ENCODE results near the gene FBXW8. TPM values are rescaled to one million over a fixed set of nuclear protein-coding genes. Genes with fewer than 3 reads are reported as not detected.
A peak's percentile ranks its signal among the peaks of the same experiment; 100 is the strongest.

FBXW8 gene
- total RNA-seq, 1 experiment from 2014 or later: 15.3 TPM

GRCh38 chr12:117014342-117014887, 103.7 kb downstream of the FBXW8 start:
- no peak overlapping the region for H3K18ac ChIP-seq (ENCODE audit: insufficient read length, low read depth, low read length)
- no peak overlapping the region for H2AK5ac ChIP-seq (ENCODE audit: insufficient read length, low read length)
- no peak overlapping the region for H2BK5ac ChIP-seq (ENCODE audit: insufficient read length, low read length)
- H3K27me3 ChIP-seq (ENCODE audit: insufficient read depth, low read length): no peaks in the 10 kb centered on the region
- no peak overlapping the region for H2BK15ac ChIP-seq (ENCODE audit: low read depth, low read length)
- WGBS (ENCODE audit: extremely low coverage, insufficient read length, low lambda C conversion rate): no CpG with 5 or more reads among the region's 8 CpGs
- H2BK120ac ChIP-seq (ENCODE audit: low read depth, low read length, poor library complexity, severe bottlenecking): no peak overlapping the region
- Mint-ChIP-seq H3K27ac (peak overlapping the region in 1 of 3 experiments; percentile 40; a peak in 2 of 7 replicates), H3K4me3 (no peak overlapping the region), H3K36me3 (ENCODE audit: insufficient read depth in 1 of 3, low read depth in 3 of 3) (peaks cover 30 to 40% (median 36%) of the 10 kb centered on the region in 3 experiments), H3K27me3 (ENCODE audit: low read depth) (no peaks in the 10 kb centered on the region), H3K4me1 (peaks cover 32 to 41% of the 10 kb centered on the region in 2 experiments), H3K9me3 (peaks cover 8 to 11% of the 10 kb centered on the region in 2 experiments)
- no peak overlapping the region for H4K5ac ChIP-seq (ENCODE audit: insufficient read length, low read depth, low read length)
- H3K79me1 ChIP-seq (ENCODE audit: insufficient read depth, low read depth, low read length, poor library complexity, severe bottlenecking): no peaks in the 10 kb centered on the region
- no peak overlapping the region for H4K8ac ChIP-seq (replicated peaks; ENCODE audit: insufficient read length, low read depth, low read length)
- no peak overlapping the region for H3K56ac ChIP-seq (ENCODE audit: insufficient read length, low read depth, low read length)
- H3T11ph ChIP-seq (ENCODE audit: low read length): no peak overlapping the region
- no peak overlapping the region for H3K9ac ChIP-seq (ENCODE audit: extremely low read depth, insufficient read length, low read length)
- H3K27ac ChIP-seq (ENCODE audit: insufficient read length, low read depth, low read length): no peak overlapping the region
- no peak overlapping the region for H3K14ac ChIP-seq (ENCODE audit: insufficient read depth, low read length)
- H3K23ac ChIP-seq (ENCODE audit: insufficient read length, low read depth, low read length): no peak overlapping the region
- no peaks in the 10 kb centered on the region for H3K9me3 ChIP-seq (ENCODE audit: control insufficient read depth, low read depth, low read length)
- DNase-seq: no peak
- H3K23me2 ChIP-seq (ENCODE audit: insufficient read length, low read depth, low read length, poor library complexity, severe bottlenecking): no peaks in the 10 kb centered on the region
- no peak overlapping the region for H2BK20ac ChIP-seq (ENCODE audit: low read depth, low read length, poor library complexity, severe bottlenecking)
- no peak overlapping the region for H4K91ac ChIP-seq (ENCODE audit: insufficient read length, low read depth, low read length)
- no peak overlapping the region for H3K4ac ChIP-seq (ENCODE audit: low read depth, low read length)
- H2BK12ac ChIP-seq (ENCODE audit: insufficient read length, low read depth, low read length): no peak overlapping the region
- TF ChIP-seq, protein P1, sequence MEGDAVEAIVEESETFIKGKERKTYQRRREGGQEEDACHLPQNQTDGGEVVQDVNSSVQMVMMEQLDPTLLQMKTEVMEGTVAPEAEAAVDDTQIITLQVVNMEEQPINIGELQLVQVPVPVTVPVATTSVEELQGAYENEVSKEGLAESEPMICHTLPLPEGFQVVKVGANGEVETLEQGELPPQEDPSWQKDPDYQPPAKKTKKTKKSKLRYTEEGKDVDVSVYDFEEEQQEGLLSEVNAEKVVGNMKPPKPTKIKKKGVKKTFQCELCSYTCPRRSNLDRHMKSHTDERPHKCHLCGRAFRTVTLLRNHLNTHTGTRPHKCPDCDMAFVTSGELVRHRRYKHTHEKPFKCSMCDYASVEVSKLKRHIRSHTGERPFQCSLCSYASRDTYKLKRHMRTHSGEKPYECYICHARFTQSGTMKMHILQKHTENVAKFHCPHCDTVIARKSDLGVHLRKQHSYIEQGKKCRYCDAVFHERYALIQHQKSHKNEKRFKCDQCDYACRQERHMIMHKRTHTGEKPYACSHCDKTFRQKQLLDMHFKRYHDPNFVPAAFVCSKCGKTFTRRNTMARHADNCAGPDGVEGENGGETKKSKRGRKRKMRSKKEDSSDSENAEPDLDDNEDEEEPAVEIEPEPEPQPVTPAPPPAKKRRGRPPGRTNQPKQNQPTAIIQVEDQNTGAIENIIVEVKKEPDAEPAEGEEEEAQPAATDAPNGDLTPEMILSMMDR (conservative IDR thresholded peaks at IDR 0.05): no peak
- H3K79me2 ChIP-seq (ENCODE audit: insufficient read depth, low read length): no peaks in the 10 kb centered on the region
- no peak overlapping the region for H3K4me2 ChIP-seq (ENCODE audit: insufficient read depth, insufficient read length, low read length)
- H4K20me1 ChIP-seq (ENCODE audit: control insufficient read depth, insufficient read depth, insufficient read length): no peaks in the 10 kb centered on the region
- H3K4me1 ChIP-seq (ENCODE audit: insufficient read depth, low read length): peaks cover 13% of the 10 kb centered on the region; the same call in 1 of the 2 replicates
- H2AFZ ChIP-seq (ENCODE audit: low read length): no peak overlapping the region
